Muscle of leg (tissue), 11 donors: ENCODE measurements around the gene AKR1C4. TPM values are rescaled to one million over a fixed set of nuclear protein-coding genes. Genes with fewer than 3 reads are reported as not detected.
"Not testable (repeated sequence)": the region's sequence is repeated elsewhere in the genome, so short reads cannot be mapped to it uniquely, and the experiment has no call there.

Experiments
- DNase-seq: peaks from one replicate; pipeline ENCODE4 v3.0.0; 2013
- H3K27ac ChIP-seq: one replicate; pipeline ENCODE4 v1.5.1; 2013; ENCODE audit warnings: mild to moderate bottlenecking, low read length, control low read depth
- H3K27me3 ChIP-seq: one replicate; pipeline ENCODE4 v1.6.1; 2013; ENCODE audit warnings: low read length; ENCODE audit not compliant: control insufficient read depth, insufficient read depth
- H3K36me3 ChIP-seq: one replicate; pipeline ENCODE4 v1.6.1; 2013; ENCODE audit warnings: low read length; ENCODE audit not compliant: control insufficient read depth, insufficient read depth
- H3K4me1 ChIP-seq: one replicate; pipeline ENCODE4 v1.6.1; 2013; ENCODE audit warnings: low read length; ENCODE audit not compliant: control insufficient read depth, insufficient read depth
- H3K4me3 ChIP-seq: one replicate; pipeline ENCODE4 v1.5.1; 2013; ENCODE audit warnings: low read length, control low read depth
- H3K9me3 ChIP-seq: replicated peaks from 2 replicates; pipeline ENCODE4 v1.6.1; 2013; ENCODE audit warnings: low read depth, low read length; ENCODE audit not compliant: control insufficient read depth
- WGBS: methylation state at CpG from one replicate; pipeline ENCODE4 v1.1.5; 2013; ENCODE audit warnings: missing lambda C conversion rate; ENCODE audit not compliant: insufficient coverage; 5-methylcytosine and 5-hydroxymethylcytosine counted together
- polyA plus RNA-seq, 8 donors: library from polyadenylated mRNA; unstranded; fragments of 120-200 nt; gene quantifications; one replicate each; pipeline versions ENCODE4 v1.2.1 to v1.2.3, GENCODE V29; 2013; ENCODE audit warnings: inconsistent platforms in 1 of 8, low replicate concordance in 1 of 8; ENCODE audit not compliant: insufficient read length in 8 of 8, insufficient read depth in 1 of 8
- total RNA-seq: library from RNA; stranded (reverse); fragments of 120-200 nt; gene quantifications from one replicate; pipeline ENCODE4 v1.2.4, GENCODE V29; 2013

The AKR1C4 gene
- total and polyA plus RNA-seq, 9 donors, result not detected

GRCh38 chr10:5165738-5166137 lies 30.9 kb upstream of the AKR1C4 start:
- no peaks in the 10 kb centered on the region for H3K36me3 ChIP-seq
- no peaks in the 10 kb centered on the region for H3K4me1 ChIP-seq
- DNase-seq, result no peak
- WGBS, result no CpG with 5 or more reads among the region's 1 CpG
- H3K4me3 ChIP-seq, result no peak overlapping the region
- H3K27ac ChIP-seq, result no peak overlapping the region
- H3K27me3 ChIP-seq, result no peaks in the 10 kb centered on the region
- H3K9me3 ChIP-seq, result peaks cover 29% of the 10 kb centered on the region

DNA sequence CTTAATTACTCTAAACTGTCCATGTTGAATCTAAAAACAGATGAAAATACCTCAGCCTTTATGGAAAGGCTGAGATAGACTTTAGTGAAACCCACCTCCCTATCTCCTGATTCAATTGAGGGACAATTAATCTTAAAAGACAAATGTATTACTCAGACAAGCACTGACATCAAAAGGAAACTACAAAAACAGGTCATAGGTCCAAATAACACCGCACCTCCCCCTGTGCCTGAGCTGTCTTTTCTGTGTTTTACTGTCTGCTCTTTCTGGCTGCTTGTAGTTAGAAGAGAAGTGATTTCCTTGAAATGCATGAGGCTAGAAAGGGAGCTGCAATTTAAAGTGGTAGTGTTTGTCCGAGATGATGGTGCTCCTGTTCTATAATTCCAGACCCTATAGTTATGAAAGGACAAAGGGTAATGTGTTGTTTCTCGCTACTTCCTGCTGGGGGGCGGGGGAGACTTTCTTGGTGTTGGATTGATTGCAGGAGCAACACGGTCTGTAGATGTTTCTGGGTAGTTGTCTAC lies 27.7 kb upstream of the AKR1C4 start:
- Histone ChIP-seq H3K4me3 (no peak overlapping the region), H3K36me3 (no peaks in the 10 kb centered on the region), H3K27ac (no peak overlapping the region), H3K27me3 (no peaks in the 10 kb centered on the region), H3K9me3 (peaks cover 23% of the 10 kb centered on the region), H3K4me1 (no peaks in the 10 kb centered on the region)
- DNase-seq, result no peak
- 64% methylated on average over 4 of the region's 5 CpGs for WGBS

DNA sequence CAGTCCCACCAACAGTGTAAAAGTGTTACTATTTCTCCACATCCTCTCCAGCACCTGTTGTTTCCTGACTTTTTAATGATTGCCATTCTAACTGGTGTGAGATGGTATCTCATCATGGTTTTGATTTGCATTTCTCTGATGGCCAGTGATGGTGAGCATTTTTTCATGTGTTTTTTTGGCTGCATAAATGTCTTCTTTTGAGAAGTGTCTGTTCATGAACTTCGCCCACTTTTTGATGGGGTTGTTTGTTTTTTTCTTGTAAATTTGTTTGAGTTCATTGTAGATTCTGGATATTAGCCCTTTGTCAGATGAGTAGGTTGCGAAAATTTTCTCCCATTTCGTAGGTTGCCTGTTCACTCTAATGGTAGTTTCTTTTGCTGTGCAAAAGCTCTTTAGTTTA lies 21.1 kb upstream of the AKR1C4 start:
- H3K9me3 ChIP-seq, H3K36me3 ChIP-seq, H3K4me3 ChIP-seq, DNase-seq, H3K27me3 ChIP-seq, H3K4me1 ChIP-seq, H3K27ac ChIP-seq: not testable (repeated sequence)
- no CpG with 5 or more reads among the region's 3 CpGs for WGBS

GRCh38 chr10:5180503-5180902 lies 16.1 kb upstream of the AKR1C4 start:
- not testable (repeated sequence) for H3K4me3 ChIP-seq, H3K9me3 ChIP-seq, H3K27me3 ChIP-seq, DNase-seq, H3K36me3 ChIP-seq, H3K27ac ChIP-seq, H3K4me1 ChIP-seq
- 85% methylated on average over 7 of the region's 12 CpGs for WGBS

- DNase-seq, result no peak
- Histone ChIP-seq H3K27ac (no peak overlapping the region), H3K4me3 (no peak overlapping the region), H3K36me3 (no peaks in the 10 kb centered on the region), H3K9me3 (no peaks in the 10 kb centered on the region), H3K4me1 (no peaks in the 10 kb centered on the region), H3K27me3 (no peaks in the 10 kb centered on the region)
- 71% methylated on average over 2 of the region's 2 CpGs for whole genome bisulfite sequencing
Measured at GRCh38 chr10:5183923-5184322, 12.7 kb upstream of the AKR1C4 start.

GRCh38 chr10:5184987-5185775 lies 11.5 kb upstream of the AKR1C4 start, which contains the start of gene AKR1C8:
Gene AKR1C8, minus strand, starts transcription at chr10:5185150. Its CDS starts 46 bp downstream, at chr10:5185104.
- DNase-seq, result peak; percentile 4
- Histone ChIP-seq H3K27me3 (no peaks in the 10 kb centered on the region), H3K4me3 (no peak within 1 kb of the TSS), H3K4me1 (no peaks in the 10 kb centered on the region), H3K27ac (no peak within 1 kb of the TSS), H3K36me3 (no peaks in the 10 kb centered on the region), H3K9me3 (no peaks in the 10 kb centered on the region)
- WGBS, result 69% methylated on average over 3 of the region's 5 CpGs

DNA sequence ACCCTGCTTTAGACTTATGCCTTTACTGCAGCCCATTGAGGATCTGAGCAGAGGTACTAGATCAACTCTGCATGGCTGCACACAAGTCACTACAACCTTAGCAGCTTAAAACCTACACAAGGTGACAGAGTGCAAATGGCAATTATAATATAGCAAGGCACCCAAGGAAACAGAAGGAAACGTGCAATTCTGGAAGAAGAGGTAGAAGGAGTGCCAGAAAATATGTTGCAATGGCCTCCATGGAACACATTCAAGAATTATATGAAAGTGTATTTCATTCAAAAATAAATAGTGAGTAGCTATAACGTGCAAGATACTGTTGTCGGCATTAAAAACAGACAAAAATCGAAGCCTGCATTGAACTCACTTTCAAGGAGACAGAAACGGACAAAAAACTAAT lies 8.8 kb upstream of the AKR1C4 start:
- Histone ChIP-seq H3K36me3 (no peaks in the 10 kb centered on the region), H3K9me3 (no peaks in the 10 kb centered on the region), H3K4me3 (no peak overlapping the region), H3K27ac (no peak overlapping the region), H3K4me1 (no peaks in the 10 kb centered on the region), H3K27me3 (no peaks in the 10 kb centered on the region)
- peak; percentile 27 for DNase-seq
- 0% methylated on average over 1 of the region's 5 CpGs for WGBS

DNA sequence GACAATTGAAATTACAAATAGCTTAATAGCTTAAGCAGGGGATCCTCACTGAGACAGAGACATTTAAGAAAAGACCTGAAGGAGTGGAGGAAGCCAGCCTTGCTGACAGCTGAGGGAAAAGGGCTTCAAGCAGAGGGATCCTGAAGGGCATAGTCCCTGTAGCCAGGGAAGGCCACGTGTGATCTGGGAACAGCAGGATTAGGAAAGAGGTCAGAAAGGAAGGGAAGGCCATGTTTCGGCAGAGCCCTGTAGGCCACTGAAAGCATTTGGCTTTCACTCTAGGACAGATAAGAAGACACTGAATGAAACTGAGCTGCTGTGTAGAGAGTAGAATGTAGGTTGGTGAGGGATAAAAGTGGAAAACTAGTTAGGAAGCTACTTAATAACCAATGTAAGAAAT lies 8.3 kb upstream of the AKR1C4 start:
- DNase-seq, result no peak
- WGBS, result 59% methylated on average over 2 of the region's 2 CpGs
- Histone ChIP-seq H3K27me3 (no peaks in the 10 kb centered on the region), H3K27ac (no peak overlapping the region), H3K36me3 (no peaks in the 10 kb centered on the region), H3K9me3 (no peaks in the 10 kb centered on the region), H3K4me3 (no peak overlapping the region), H3K4me1 (no peaks in the 10 kb centered on the region)

- no peak for DNase-seq
- Histone ChIP-seq H3K27me3 (no peaks in the 10 kb centered on the region), H3K4me3 (no peak overlapping the region), H3K27ac (no peak overlapping the region), H3K4me1 (no peaks in the 10 kb centered on the region), H3K36me3 (no peaks in the 10 kb centered on the region), H3K9me3 (no peaks in the 10 kb centered on the region)
- no CpG with 5 or more reads among the region's 3 CpGs for WGBS
Measured at GRCh38 chr10:5194431-5194830, 2.2 kb upstream of the AKR1C4 start.

DNA sequence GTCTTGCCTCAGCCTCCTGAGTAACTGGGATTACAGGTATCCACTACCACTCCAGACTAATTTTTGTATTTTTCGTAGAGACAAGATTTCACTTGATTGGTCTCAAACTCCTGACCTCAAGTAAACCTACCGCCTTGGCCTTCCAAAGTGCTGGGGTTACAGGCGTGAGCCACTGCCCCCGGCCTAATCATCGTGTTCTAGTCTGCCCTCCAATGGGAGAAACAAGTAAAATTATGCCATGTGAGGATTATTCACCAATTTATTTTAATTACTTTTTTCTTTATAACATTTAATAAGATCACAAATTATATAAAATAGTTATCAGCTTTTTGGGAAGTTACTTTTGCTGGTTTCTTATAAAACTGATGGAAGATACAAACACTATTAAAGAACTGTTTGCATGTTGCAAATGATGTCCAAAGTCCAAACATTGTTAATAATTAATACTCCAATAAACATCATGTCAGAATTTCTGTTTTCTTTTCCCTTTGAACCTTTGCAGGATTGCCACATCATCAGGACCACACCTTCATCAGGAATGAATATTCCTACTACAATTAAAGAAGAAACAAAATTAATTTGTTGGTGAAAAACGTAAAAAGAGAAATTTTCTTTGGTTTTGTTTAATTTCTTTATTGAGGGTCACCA lies 786 bp upstream of the AKR1C4 start:
- H3K9me3 ChIP-seq, result no peaks in the 10 kb centered on the region
- 88% methylated on average over 1 of the region's 6 CpGs for WGBS
- H3K27me3 ChIP-seq, result no peaks in the 10 kb centered on the region

More for the DNA sequence above, 786 bp upstream of the AKR1C4 start:
- Histone ChIP-seq H3K36me3 (no peaks in the 10 kb centered on the region), H3K27ac (no peak overlapping the region), H3K4me1 (no peaks in the 10 kb centered on the region), H3K4me3 (no peak overlapping the region)
- DNase-seq, result no peak
